Esophagus muscularis mucosa (tissue), 3 donors: ENCODE results near the gene DOCK3.

Source experiments
- CTCF ChIP-seq, 3 experiments: fragments of 200-600 bp in 2 of 3; fragments of 450-650 bp in 1 of 3; sonication (generic) in 2 of 3; IDR thresholded peaks; one replicate each; pipeline ENCODE4 v1.5.1; 2017 to 2019; ENCODE audit warnings: antibody characterized with exemption in 3 of 3, mild to moderate bottlenecking in 2 of 3, moderate library complexity in 1 of 3
- POLR2AphosphoS5 ChIP-seq, 2 donors: sonication (generic); formaldehyde crosslinking; IDR thresholded peaks; one replicate each; pipeline ENCODE4 v1.6.1; 2017; ENCODE audit warnings: antibody characterized with exemption in 2 of 2

GRCh38 chr3:50639055-50639494, 35.7 kb upstream of the DOCK3 start:
- no peak for TF ChIP-seq POLR2AphosphoS5 (IDR thresholded peaks at IDR 0.05)
- TF ChIP-seq CTCF (IDR thresholded peaks at IDR 0.05), result no peak
